GM21619 (cell line): Measurements from ENCODE around the gene DPP6.
"Not testable (repeated sequence)": the region's sequence is repeated elsewhere in the genome, so short reads cannot be mapped to it uniquely, and the experiment has no call there.

Experiments
- ATAC-seq: cut with Tn5 transposase; IDR thresholded peaks from one replicate; pipeline ENCODE4 v1.9.1; 2021; ENCODE audit not compliant: unreplicated experiment

DPP6 gene

DNA sequence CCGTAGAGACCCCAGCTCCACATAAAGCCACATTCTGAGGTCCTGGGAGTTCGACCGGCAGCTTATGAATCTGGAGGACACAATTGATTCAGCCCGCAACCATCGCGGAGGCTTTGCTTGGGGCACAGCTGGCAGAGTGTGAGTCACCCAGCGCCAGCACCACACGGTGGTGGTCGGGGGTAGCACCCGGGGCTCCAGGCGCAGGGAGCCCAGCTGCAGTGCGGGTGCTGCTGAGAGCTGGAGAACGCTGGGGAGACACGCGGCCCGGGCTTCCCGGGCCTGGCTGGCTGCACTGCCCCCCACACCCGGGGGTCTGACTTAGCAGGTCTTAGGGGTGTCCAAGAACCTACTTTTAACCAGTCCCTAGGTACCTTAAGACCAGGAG lies 862.8 kb downstream of the DPP6 start:
- ATAC-seq = no peak

DNA sequence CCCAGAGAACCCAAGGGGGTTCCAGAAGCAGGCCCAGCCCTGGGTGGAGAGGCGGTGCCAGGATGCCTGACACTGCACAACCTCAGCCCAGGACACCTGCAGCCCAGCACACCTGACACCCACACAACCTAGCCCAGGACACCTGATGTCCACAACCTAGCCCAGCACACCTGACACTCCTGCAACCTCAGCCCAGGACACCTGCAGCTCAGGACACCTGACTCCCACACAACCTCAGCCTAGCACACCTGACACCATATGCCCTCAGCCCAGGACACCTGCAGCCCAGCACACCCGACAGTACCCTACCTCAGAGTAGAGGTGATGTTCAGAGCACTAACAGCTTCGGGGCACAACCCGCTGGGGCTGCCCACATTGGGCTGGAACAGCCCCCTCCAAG lies 863.4 kb downstream of the DPP6 start:
- no peak for ATAC-seq

DNA sequence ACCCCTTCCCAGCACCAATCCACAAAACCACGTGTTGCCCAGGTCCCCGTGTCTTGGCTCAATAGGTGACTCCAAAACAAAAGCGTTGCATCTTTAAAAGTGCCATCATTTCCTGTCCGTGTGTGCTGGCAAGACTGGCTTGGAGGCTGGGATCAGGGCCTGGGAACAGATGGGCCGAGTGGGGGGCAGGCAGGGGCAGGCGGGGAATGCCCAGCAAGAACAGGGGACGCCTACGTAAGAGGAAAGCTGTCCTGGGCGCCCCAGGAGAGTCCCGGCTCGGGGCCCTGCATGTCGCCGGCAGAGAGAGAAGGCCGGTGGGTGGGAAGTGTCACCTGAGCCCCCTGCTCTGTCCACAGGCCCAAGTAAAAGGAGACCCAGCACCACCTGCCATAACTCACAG lies 864.2 kb downstream of the DPP6 start:
- no peak for ATAC-seq

DNA sequence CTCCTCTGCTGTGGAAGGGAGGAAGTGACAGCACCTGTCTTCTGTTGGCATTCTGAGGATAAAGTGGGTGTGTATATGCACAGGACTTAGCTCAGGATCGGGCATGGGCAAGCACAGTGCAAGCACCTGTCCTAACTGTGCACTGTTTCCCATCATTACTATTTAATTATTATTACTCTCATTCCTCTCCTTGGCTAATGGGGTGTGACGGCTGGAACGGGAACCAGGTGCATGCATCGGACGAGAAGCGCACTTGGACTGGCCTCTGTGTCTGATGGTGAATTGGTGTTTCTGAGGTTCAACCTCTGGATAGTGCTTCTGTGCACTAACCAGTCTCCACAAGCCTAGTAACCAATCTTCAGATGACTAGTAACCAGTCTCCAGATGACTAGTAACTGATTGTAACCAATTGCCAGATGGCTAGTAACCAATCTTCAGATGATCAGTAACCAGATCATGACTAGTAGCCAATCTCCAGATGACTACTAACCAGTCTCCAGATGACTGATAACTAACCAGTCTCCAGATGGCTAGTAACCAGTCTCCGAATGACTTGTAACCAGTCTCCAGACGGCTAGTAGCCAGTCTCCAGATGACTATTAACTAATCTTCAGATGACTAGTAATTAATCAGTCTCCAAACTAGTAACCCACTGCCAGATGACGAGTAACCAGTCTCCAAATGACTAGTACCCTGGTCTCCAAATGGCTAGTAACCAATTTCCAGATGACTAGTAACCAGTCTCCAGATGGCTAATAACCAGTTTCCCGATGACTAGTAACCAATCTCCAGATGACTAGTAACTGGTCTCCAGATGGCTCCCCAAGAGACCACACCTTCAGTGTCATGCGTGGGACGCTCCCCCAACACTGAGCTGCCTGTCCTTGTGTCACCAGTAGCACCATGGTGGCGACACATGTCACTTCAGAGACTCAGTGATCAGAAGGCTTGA lies 864.9 kb downstream of the DPP6 start:
- ATAC-seq = no peak

DNA sequence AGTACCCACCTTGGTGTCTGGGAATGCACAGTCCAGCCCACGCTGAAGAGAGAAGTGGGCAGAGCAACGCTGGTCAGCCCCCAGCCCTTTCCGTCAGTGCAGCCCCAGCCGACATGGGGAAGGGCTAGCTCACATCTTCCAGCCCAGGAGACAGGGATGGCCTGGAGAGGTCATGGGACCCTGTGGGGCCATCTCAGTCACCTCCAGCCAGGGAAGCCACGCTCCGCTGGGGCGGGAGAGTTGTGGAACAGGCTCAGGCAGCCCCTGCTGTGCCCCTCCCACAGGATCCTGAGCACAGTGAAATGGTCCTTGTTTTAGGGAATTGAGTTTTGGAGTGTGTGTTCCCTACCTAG lies 865.6 kb downstream of the DPP6 start:
- no peak for ATAC-seq

DNA sequence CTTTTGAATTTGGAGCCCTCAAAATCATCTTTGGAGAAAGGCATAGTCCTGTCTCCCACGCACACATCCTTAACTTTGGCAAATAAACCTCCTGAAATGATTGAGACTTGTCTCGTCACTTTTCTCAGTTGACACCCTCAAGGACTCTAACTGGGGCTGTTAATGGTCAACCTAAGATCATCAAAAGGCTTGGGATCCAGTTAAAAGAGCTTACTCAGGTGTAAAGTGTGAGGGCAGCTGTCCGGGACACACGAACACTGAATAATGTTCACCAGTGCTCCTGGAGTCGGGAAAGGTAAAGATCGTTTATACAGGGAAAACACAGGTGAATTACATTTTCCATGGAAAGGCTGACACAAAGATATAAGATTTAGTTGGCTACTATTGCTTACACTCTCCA lies 866.1 kb downstream of the DPP6 start:
- ATAC-seq = no peak

DNA sequence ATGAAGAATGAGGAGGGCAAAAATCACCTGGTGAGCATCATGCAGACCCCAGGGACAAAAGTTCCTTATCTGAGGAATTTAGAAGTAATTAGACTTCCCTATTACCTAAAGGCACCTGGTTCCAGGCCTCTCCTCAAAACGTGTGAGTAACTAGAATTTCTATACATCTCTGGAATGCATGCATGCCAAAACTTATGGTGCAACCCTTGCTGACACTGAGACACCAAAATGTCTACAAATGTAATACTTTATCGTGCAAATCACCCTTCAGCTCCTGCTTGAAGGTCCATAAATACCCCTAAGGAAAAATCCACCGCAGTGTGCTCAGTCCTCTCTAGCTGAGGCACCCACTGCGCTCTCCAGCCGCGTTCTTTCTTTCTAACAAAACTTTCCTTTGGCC lies 866.5 kb downstream of the DPP6 start:
- ATAC-seq = no peak

DNA sequence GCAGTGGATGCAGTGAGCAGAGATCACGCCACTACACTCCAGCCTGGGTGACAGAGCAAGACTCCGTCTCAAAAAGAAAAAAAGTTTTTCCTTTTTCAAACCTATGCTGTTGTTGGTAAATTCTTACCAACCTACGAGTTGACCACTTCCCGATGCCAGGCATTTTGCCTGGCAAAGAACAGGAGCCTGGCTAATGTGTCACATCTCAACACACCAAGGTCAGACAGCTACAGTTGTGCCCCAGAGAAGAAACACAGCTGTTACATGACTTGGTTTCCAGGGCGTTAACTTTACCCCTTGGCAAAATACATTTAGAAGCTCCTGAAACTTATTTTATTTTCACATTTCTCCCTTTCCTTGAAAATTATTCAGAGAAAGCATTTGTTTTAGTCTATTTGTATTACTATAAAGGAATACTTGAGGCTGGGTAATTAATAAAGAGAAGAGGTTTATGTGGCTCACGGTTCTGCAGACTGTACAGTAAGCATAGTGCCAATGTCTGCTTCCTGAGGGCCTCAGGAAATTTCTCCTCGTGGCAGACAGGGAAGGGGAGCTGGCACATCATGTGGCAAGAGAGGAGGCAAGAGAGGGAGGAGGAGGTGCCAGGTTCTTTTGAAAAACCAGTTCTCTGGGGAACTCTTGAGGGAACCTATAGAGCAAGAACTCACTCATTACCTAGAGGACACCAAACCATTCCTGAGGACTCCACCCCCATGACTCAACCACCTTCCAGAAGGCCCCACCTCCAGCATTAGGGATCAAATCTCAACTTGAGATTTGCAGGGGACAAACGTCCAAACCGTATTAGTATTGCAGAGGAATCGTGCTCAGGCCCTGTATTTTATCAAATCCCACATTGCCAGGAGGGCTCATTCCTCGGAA lies 867.4 kb downstream of the DPP6 start:
- ATAC-seq = no peak

DNA sequence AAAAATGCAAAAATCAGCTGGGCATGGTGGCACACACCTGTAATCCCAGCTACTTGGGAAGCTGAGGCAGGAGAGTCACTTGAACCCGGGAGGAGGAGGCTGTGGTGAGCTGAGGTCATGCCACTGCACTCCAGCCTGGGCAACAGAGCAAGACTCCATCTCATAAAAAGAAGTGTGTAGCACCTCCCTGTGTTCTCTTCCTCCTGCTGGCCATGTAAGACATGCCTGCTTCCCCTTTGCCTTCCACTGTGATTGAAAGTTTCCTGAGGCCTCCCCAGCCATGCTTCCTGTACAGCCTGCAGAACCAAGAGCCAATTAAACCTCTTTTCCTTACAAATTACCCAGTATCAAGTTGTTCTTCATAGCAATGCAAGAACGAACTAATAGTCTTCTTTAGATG lies 870.3 kb downstream of the DPP6 start:
- not testable (repeated sequence) for ATAC-seq

DNA sequence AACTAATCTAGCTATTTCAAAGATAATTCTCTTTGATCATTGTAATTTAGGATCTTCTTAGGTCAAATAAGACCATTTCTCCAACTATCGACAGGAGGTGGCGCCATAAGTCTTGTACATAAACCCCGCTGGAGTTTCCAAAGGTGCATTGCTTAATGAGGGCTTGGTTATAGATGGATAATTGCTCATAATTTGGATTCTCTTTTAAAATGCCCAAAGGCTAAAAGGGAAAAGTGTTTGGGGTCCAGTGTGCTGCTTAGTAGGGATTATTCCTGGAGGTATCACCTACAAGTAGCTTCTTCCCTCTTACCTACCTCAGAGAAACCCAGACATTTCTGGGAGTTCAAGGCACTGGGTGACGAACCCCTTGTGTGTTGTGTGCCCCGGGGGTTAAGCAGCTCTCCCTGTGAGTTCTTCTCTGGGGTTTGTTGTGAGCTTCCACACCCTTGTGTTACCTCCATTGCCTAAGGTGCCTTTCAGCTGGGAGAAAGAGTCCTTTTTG lies 875.5 kb downstream of the DPP6 start:
- ATAC-seq = peak; percentile 52

DNA sequence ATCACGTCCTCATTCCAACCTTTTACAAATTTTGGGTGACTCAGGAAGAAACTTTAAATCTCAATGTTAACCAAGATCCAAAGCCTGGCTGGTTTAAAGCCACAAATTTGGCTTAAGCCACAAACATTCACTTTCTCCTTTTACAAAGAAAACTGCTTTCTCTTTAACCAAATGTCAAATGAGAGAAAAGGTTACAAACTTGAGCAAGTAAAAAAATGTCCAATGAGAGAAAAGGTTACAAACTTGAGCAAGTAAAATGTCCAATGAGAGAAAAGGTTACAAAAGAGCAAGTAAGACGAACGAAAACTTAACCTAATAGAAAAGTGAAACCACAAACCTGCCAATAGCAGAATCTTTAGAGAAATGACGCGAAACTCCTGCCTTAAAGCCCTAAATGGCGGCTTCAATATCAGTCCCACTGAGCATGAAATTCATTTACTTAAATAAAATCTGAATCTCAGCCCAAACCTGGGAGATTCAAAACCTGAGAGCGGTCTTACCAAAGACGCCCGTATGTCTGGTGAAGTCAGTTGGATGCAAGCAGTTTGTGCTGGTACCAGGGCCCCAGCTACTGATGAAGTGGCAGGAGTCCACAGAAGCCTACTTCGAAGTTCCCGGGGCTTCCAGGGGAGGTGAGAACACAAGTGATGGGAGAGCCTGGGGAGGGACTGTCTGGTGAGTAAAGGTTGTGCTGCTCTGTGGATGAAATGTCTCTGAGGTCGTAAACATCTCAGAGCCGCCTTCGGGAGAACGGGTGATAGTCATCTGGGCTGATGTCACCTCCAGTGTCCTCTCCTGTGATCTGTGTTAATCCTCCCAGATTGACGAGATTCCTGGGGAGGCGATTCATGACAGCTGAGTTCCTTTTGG lies 876.2 kb downstream of the DPP6 start:
- peak; percentile 84 for ATAC-seq

DNA sequence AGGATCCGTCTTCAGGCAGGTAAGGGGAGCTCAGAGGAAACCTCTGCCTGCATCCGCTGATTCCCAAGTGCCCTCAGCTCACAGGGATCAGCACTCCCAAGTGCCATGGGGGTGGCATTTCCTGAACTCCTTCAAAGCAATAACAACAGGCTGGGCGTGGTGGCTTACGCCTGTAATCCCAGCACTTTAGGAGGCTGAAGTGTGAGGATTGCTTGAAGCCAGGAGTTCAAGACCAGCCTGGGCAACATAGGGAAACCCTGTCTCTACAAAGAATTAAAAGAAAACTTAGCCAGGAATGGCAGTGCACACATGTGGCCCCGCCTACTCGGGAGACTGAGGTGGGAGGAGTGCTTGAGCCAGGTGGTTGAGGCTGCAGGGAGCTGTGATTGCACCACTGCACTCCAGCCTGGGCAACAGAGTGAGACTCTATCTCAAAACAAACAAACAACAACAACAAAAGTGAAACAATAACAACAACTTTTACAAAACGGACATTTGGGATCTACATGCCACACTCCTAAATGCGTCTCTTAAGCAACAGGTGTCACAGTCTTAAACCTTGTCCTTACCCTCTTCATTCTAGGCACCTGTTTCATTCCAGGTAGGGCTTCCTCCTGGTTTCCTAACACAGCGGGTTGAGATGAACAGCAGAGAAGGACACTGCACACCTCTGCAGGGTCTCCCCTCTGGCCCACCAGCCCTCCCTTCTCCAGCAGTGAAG lies 877.0 kb downstream of the DPP6 start:
- ATAC-seq = no peak

DNA sequence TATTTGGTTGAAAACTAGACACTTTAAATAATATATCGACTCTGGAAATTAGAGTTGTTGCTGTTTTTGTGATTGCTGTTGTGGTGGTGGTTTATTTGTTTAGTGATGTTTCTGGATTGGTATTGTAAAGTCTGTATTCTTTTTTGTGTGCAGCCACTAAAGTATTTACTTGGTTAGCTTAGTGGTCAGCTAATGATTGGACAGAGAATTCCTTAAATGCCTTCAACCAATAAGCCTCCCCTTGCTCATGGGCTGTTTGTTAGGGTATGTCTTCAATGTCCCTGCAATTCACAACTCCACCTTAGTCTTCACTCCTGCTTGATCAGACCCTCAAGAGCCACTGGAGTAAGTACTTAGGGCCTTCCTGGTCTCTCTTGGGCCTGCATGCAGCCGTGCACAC lies 879.7 kb downstream of the DPP6 start:
- no peak for ATAC-seq

DNA sequence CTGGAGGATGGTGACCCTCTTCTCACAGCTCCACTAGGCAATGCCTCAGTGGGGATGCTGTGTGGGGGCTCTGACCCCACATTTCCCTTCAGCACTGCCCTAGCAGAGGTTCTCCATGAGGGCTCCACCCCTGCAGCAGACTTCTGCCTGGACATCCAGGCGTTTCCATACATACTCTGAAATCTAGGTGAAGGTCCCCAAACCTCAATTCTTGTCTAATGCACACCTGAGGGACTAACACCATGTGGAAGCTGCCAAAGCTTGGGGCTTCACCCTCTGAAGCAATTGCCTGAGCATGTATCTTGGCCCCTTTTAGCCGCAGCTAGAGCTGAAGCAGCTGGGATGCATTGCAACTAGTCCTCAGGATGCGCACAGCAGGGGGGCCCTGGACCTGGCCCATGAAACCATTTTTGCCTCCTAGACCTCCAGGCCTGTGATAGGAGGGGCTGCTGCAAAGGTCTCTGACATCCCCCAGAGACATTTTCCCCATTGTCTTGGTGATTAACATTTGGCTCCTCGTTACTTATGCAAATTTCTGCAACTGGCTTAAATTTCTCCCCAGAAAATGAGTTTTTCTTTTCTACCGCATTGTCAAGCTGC lies 882.3 kb downstream of the DPP6 start:
- ATAC-seq = not testable (repeated sequence)

DNA sequence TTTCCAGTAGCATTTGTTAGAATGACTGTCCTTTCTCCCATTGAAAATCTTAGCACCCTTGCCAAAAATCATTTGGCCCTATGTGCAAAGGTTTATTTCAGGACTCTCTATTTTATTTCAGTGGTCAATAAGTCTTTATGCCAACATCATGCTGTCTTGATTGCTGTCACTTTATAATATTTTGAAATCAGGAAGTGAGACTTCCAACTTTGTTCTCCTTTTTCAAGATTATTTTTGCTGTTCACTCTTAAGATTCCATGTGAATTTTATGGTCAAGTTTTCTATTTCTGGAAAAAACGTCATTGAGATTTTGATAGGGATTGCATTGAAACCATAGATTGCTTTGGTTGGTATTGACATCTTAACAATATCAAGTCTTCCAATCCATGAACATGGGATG lies 885.6 kb downstream of the DPP6 start:
- no peak for ATAC-seq

DNA sequence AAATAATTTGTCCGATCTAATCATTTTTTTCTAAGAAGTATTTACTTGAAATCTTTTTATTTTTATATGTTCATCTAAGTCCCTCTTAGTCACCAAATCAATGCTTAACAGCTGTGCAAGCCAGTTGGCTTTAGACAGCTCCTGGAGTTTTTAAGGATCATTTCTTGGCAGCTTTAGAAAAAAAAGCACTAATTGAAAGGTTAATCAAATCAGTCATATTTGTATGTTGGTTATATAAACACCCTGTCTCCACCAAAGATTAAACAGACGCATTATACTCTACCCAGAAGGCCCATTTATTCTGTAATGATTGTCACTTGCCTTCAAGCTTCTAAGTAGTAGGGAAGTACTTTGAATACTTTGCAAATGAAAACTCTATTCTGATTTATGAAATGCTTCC lies 890.5 kb downstream of the DPP6 start:
- no peak for ATAC-seq
